A549 (cell line): ENCODE data around the gene SLC22A31.

Experiments used
- POLR2A ChIP-seq: IDR thresholded peaks from 2 replicates; pipeline ENCODE4 v1.6.1; 2012; ENCODE audit warnings: mild to moderate bottlenecking, low read length
- ZFP36 ChIP-seq: fragments of 450-650 bp; IDR thresholded peaks from 2 replicates; pipeline ENCODE4 v1.6.1; 2014; ENCODE audit warnings: borderline replicate concordance; ENCODE audit not compliant: partially characterized antibody
- TF ChIP-seq, protein P1 (sequence below): fragments of >200 bp; sonication (Bioruptor Twin); formaldehyde crosslinking; IDR thresholded peaks from 3 replicates; pipeline ENCODE4 v1.5.1; 2016
- TF ChIP-seq, protein P2 (sequence below): IDR thresholded peaks from 2 replicates; pipeline ENCODE4 v1.6.1; 2012

DNA sequence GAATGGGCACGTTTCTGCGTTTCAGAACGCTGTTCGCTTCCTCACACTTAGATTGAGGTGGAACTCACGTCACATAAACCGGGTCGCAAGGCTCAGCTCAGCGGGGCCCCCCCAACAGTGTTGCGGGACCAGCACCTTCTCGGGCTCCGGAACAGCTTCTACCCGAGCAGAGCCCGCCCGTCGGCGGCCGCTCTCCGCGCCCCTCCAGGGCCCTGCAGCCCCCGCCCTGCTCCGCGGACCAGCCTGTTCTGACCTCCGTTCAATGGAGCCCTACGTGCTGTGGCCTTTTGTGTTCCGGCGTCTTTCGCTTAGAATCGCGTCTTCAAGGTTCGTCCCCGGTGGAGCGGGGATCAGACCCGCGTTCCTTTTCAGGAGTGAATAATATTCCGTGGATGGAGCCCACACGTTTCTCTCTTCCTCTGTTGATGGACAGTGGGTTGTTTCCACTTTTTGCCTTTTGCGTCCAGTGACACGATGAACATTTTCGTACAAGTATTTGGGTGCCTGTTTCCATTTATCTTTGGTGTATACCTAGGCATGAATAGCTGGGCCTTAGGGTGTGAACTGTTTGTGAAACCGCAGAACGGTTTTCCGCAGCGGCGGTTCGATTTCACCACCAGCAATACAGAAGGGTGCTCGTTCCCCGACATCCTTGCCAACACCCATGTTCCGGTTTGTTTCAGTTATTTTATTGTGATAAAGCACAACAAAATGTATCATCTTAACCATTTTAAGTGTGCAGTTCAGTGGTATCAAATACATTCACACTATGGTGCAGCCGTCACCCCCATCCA, 2.3 kb upstream of the SLC22A31 start:
- TF ChIP-seq, protein P1, sequence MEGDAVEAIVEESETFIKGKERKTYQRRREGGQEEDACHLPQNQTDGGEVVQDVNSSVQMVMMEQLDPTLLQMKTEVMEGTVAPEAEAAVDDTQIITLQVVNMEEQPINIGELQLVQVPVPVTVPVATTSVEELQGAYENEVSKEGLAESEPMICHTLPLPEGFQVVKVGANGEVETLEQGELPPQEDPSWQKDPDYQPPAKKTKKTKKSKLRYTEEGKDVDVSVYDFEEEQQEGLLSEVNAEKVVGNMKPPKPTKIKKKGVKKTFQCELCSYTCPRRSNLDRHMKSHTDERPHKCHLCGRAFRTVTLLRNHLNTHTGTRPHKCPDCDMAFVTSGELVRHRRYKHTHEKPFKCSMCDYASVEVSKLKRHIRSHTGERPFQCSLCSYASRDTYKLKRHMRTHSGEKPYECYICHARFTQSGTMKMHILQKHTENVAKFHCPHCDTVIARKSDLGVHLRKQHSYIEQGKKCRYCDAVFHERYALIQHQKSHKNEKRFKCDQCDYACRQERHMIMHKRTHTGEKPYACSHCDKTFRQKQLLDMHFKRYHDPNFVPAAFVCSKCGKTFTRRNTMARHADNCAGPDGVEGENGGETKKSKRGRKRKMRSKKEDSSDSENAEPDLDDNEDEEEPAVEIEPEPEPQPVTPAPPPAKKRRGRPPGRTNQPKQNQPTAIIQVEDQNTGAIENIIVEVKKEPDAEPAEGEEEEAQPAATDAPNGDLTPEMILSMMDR, result no peak
- TF ChIP-seq, protein P2, sequence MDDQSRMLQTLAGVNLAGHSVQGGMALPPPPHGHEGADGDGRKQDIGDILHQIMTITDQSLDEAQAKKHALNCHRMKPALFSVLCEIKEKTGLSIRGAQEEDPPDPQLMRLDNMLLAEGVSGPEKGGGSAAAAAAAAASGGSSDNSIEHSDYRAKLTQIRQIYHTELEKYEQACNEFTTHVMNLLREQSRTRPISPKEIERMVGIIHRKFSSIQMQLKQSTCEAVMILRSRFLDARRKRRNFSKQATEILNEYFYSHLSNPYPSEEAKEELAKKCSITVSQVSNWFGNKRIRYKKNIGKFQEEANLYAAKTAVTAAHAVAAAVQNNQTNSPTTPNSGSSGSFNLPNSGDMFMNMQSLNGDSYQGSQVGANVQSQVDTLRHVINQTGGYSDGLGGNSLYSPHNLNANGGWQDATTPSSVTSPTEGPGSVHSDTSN, result no peak
- TF ChIP-seq ZFP36, result no peak
- no peak for TF ChIP-seq POLR2A
